Karpas-422 (cell line): ENCODE results near the gene IL17RC. TPM values are rescaled to one million over a fixed set of nuclear protein-coding genes. Genes with fewer than 3 reads are reported as not detected.
A peak's percentile ranks its signal among the peaks of the same experiment; 100 is the strongest.

Source experiments
- DNase-seq: peaks from one replicate; pipeline ENCODE4 v3.0.0-alpha.2; 2015
- H2AFZ ChIP-seq: fragments of 200-600 bp; sonication (generic); 2 replicates; pipeline ENCODE4 v1.6.1; 2014; ENCODE audit warnings: antibody characterized with exemption, low read length, mixed read lengths
- H3K27ac ChIP-seq: fragments of 200-600 bp; sonication (generic); 2 replicates; pipeline ENCODE4 v1.5.1; 2014; ENCODE audit warnings: mild to moderate bottlenecking, low read length, moderate library complexity
- H3K27me3 ChIP-seq: fragments of 200-600 bp; sonication (generic); 2 replicates; pipeline ENCODE4 v1.6.1; 2014; ENCODE audit warnings: low read length, mixed read lengths
- H3K36me3 ChIP-seq: fragments of 200-600 bp; sonication (generic); 2 replicates; pipeline ENCODE4 v1.6.1; 2014; ENCODE audit warnings: low read length, mixed read lengths; ENCODE audit not compliant: insufficient read depth
- H3K4me1 ChIP-seq: fragments of 200-600 bp; sonication (generic); 2 replicates; pipeline ENCODE4 v1.6.1; 2014; ENCODE audit warnings: mild to moderate bottlenecking, low read length, mixed read lengths
- H3K4me2 ChIP-seq: fragments of 200-600 bp; sonication (generic); 2 replicates; pipeline ENCODE4 v1.6.1; 2014; ENCODE audit warnings: low read length, low read depth, mild to moderate bottlenecking; ENCODE audit not compliant: poor library complexity, severe bottlenecking
- H3K4me3 ChIP-seq: fragments of 200-600 bp; sonication (generic); 2 replicates; pipeline ENCODE4 v1.5.1; 2014; ENCODE audit warnings: mild to moderate bottlenecking, antibody characterized with exemption, low read length, mixed read lengths
- H3K79me2 ChIP-seq: fragments of 200-600 bp; sonication (generic); 2 replicates; pipeline ENCODE4 v1.6.1; 2014; ENCODE audit warnings: mild to moderate bottlenecking, low read length, mixed read lengths
- H3K9ac ChIP-seq: fragments of 200-600 bp; sonication (generic); 2 replicates; pipeline ENCODE4 v1.6.0; 2014; ENCODE audit warnings: low read length
- H3K9me2 ChIP-seq: fragments of 200-600 bp; sonication (generic), shearing (Covaris generic); replicated peaks from 2 replicates; pipeline ENCODE4 v1.6.0; 2014; ENCODE audit warnings: mild to moderate bottlenecking, low read length, moderate library complexity; ENCODE audit not compliant: insufficient read depth
- H3K9me3 ChIP-seq: fragments of 300-700, 200-600 bp; sonication (generic); 2 replicates; pipeline ENCODE4 v1.6.1; 2014; ENCODE audit warnings: low read length, mixed read lengths
- H4K20me1 ChIP-seq: fragments of 200-600 bp; sonication (generic); 2 replicates; pipeline ENCODE4 v1.6.1; 2014; ENCODE audit warnings: mild to moderate bottlenecking, antibody characterized with exemption, low read length, low read depth; ENCODE audit not compliant: insufficient read depth
- total RNA-seq: library from RNA; depleted of rRNA; stranded (reverse); fragments of >200 nt; shearing (Covaris generic); gene quantifications from 2 replicates; pipeline ENCODE4 v1.2.3, GENCODE V29; 2014; ENCODE audit warnings: low replicate concordance

IL17RC gene
- total RNA-seq, 1 experiment from 2014 or later: 2.5 TPM

DNA sequence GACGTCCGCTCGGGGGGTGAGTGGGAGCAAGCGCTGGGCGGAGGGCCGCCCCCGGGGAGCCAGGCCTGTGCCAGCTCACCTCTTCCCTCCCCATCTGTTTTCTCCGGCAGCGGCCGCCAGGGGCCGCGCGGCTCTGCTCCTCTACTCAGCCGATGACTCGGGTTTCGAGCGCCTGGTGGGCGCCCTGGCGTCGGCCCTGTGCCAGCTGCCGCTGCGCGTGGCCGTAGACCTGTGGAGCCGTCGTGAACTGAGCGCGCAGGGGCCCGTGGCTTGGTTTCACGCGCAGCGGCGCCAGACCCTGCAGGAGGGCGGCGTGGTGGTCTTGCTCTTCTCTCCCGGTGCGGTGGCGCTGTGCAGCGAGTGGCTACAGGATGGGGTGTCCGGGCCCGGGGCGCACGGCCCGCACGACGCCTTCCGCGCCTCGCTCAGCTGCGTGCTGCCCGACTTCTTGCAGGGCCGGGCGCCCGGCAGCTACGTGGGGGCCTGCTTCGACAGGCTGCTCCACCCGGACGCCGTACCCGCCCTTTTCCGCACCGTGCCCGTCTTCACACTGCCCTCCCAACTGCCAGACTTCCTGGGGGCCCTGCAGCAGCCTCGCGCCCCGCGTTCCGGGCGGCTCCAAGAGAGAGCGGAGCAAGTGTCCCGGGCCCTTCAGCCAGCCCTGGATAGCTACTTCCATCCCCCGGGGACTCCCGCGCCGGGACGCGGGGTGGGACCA is 16.1 kb downstream of the IL17RC start:
- Histone ChIP-seq H3K79me2 (peaks cover 15% of the 10 kb centered on the region), H3K9me2 (no peaks in the 10 kb centered on the region), H3K4me1 (peaks cover 27% of the 10 kb centered on the region), H3K27ac (no peak overlapping the region), H3K9me3 (no peaks in the 10 kb centered on the region), H4K20me1 (no peaks in the 10 kb centered on the region), H3K27me3 (no peaks in the 10 kb centered on the region), H3K4me2 (peak overlapping the region; percentile 98), H3K9ac (peak overlapping the region; percentile 76), H3K36me3 (peaks cover 6% of the 10 kb centered on the region; the same call in 1 of the 2 replicates), H3K4me3 (peak overlapping the region; percentile 86), H2AFZ (peak overlapping the region; percentile 96)
- peak; percentile 94 for DNase-seq

DNA sequence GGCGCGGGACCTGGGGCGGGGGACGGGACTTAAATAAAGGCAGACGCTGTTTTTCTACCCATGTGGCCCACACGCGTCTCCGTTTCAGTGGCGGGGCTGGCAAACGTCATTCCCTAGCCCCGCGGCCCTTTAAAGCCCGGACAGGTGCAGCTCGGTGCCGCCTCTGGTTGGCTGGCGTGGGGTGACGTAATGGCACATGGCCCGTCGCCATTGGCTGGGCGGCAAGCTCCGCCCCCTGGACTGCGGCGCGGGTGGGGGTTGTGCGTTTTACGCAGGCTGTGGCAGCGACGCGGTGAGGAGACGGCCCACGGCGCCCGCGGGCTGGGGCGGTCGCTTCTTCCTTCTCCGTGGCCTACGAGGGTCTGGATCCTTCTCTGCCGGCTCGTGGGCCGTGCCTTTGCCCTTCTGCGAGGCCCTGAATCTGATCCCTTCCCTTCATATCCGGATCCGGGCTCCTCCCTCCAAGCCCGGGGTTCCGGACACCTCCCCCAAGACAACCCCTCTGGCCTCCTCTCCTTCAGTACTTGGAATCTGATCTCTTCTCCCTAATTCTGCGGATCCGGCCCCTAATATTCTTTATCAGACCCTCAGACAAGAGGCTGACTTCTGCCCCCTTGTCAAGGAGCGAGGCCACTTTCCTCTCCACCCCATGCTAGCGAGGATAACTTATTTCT is 16.8 kb downstream of the IL17RC start, which contains the start of gene CRELD1:
Gene CRELD1 (plus strand): TSS at position 274 of the 674 bp plus-strand sequence. CDS start 605 bp downstream, outside the sequence.
- Histone ChIP-seq H3K36me3 (peaks cover 6% of the 10 kb centered on the region; the same call in 1 of the 2 replicates), H3K79me2 (peaks cover 15% of the 10 kb centered on the region), H3K4me3 (peak within 1 kb of the TSS; percentile 86), H3K9ac (peak within 1 kb of the TSS; percentile 83), H3K9me2 (no peaks in the 10 kb centered on the region), H3K4me2 (peak within 1 kb of the TSS; percentile 98), H3K27ac (peak within 1 kb of the TSS; percentile 53), H4K20me1 (no peaks in the 10 kb centered on the region), H3K9me3 (no peaks in the 10 kb centered on the region), H3K27me3 (no peaks in the 10 kb centered on the region), H3K4me1 (peaks cover 27% of the 10 kb centered on the region), H2AFZ (peak within 1 kb of the TSS; percentile 96)
- DNase-seq: peak; percentile 98

GRCh38 chr3:9934235-9934621 is 17.3 kb downstream of the IL17RC start:
- Histone ChIP-seq H3K36me3 (peaks cover 6% of the 10 kb centered on the region; the same call in 1 of the 2 replicates), H4K20me1 (no peaks in the 10 kb centered on the region), H3K79me2 (peaks cover 15% of the 10 kb centered on the region), H3K27ac (peak overlapping the region; percentile 53), H3K4me1 (peaks cover 27% of the 10 kb centered on the region), H3K4me3 (peak overlapping the region; percentile 86), H3K9me2 (no peaks in the 10 kb centered on the region), H3K9ac (peak overlapping the region; percentile 83), H2AFZ (peak overlapping the region; percentile 89; the same call in 1 of the 2 replicates), H3K9me3 (no peaks in the 10 kb centered on the region), H3K4me2 (peak overlapping the region; percentile 98), H3K27me3 (no peaks in the 10 kb centered on the region)
- peak; percentile 67 for DNase-seq

DNA sequence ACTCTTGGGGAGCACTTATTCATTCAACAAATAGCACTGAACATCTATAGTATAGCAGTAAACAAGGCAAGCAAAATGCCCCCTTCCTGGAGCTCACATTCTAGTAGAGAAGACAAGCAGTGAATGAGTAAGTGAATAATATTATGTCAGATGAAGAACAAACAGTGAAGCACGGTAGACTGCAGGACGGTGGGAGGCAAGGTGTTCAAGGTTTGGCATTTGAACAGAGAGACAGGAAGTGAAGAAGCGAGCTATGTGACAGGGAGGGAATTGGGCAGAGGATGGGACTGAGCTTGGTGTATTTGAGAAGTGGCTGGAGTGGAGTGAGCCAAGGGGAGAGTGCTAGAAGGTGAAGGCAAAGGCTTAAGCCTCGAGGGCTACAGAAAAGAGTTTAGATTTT is 18.1 kb downstream of the IL17RC start:
- H3K4me2 ChIP-seq: peak overlapping the region; percentile 98
- peaks cover 27% of the 10 kb centered on the region for H3K4me1 ChIP-seq
- H3K9ac ChIP-seq: peak overlapping the region; percentile 83
- H3K36me3 ChIP-seq: peaks cover 6% of the 10 kb centered on the region; the same call in 1 of the 2 replicates
- H3K9me2 ChIP-seq: no peaks in the 10 kb centered on the region
- H4K20me1 ChIP-seq: no peaks in the 10 kb centered on the region
- peak overlapping the region; percentile 86 for H3K4me3 ChIP-seq
- no peak for DNase-seq
- no peak overlapping the region for H2AFZ ChIP-seq
- H3K79me2 ChIP-seq: peaks cover 15% of the 10 kb centered on the region
- H3K9me3 ChIP-seq: no peaks in the 10 kb centered on the region
- H3K27me3 ChIP-seq: no peaks in the 10 kb centered on the region
- H3K27ac ChIP-seq: no peak overlapping the region

GRCh38 chr3:9935966-9936510 is 19.1 kb downstream of the IL17RC start:
- no peak overlapping the region for H3K27ac ChIP-seq
- no peak overlapping the region for H3K9ac ChIP-seq
- no peak overlapping the region for H2AFZ ChIP-seq
- no peak for DNase-seq
- H3K9me2 ChIP-seq: no peaks in the 10 kb centered on the region
- no peak overlapping the region for H3K4me3 ChIP-seq
- H3K79me2 ChIP-seq: peaks cover 15% of the 10 kb centered on the region
- no peaks in the 10 kb centered on the region for H4K20me1 ChIP-seq
- H3K4me1 ChIP-seq: peaks cover 27% of the 10 kb centered on the region
- no peaks in the 10 kb centered on the region for H3K27me3 ChIP-seq
- H3K36me3 ChIP-seq: peaks cover 6% of the 10 kb centered on the region; the same call in 1 of the 2 replicates
- no peaks in the 10 kb centered on the region for H3K9me3 ChIP-seq
- H3K4me2 ChIP-seq: peak overlapping the region; percentile 98

DNA sequence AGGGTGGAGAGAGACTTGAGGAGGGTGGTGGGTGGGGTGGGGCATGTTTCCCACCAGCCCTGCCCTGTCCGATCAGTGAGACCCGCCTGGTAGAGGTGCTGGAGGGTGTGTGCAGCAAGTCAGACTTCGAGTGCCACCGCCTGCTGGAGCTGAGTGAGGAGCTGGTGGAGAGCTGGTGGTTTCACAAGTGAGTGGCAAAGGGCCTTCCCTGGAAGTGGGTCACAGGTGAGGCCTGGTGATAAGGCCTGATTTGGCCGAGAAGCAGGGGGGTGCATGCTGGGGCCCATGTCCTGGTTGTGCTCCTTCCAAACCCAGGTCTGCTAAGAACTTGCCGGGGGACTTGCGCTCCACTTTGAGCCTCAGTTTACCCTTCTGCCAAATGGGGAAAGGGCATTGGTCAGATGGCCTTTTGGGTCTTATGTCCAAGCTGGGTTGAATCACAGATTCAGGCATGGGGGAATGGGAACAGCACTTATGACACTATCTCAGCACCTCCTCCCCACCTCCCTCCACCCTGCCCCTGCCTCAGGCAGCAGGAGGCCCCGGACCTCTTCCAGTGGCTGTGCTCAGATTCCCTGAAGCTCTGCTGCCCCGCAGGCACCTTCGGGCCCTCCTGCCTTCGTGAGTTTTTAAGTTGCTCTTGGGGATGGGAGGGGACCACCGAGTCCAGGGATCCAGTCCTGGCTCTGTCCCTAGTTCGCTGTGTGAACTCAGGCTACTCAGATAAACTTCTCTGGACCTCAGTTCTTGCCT is 20.8 kb downstream of the IL17RC start:
- Histone ChIP-seq H3K4me1 (peaks cover 24% of the 10 kb centered on the region), H3K79me2 (peaks cover 15% of the 10 kb centered on the region), H4K20me1 (no peaks in the 10 kb centered on the region), H3K9ac (no peak overlapping the region), H3K27ac (no peak overlapping the region), H3K4me2 (no peak overlapping the region), H3K27me3 (no peaks in the 10 kb centered on the region), H2AFZ (no peak overlapping the region), H3K9me2 (no peaks in the 10 kb centered on the region), H3K9me3 (no peaks in the 10 kb centered on the region), H3K4me3 (no peak overlapping the region), H3K36me3 (peaks cover 6% of the 10 kb centered on the region; the same call in 1 of the 2 replicates)
- no peak for DNase-seq

GRCh38 chr3:9938966-9939365 is 22.1 kb downstream of the IL17RC start:
- H3K27me3 ChIP-seq: no peaks in the 10 kb centered on the region
- H2AFZ ChIP-seq: no peak overlapping the region
- no peaks in the 10 kb centered on the region for H3K9me3 ChIP-seq
- H3K4me1 ChIP-seq: peaks cover 15% of the 10 kb centered on the region
- no peak for DNase-seq
- H4K20me1 ChIP-seq: no peaks in the 10 kb centered on the region
- H3K9me2 ChIP-seq: no peaks in the 10 kb centered on the region
- no peak overlapping the region for H3K9ac ChIP-seq
- H3K36me3 ChIP-seq: peaks cover 6% of the 10 kb centered on the region; the same call in 1 of the 2 replicates
- no peak overlapping the region for H3K27ac ChIP-seq
- no peak overlapping the region for H3K4me3 ChIP-seq
- H3K4me2 ChIP-seq: no peak overlapping the region
- H3K79me2 ChIP-seq: peaks cover 14% of the 10 kb centered on the region
